Memory B cell (primary cell): ENCODE results near the gene ZNF8.
A peak's percentile ranks its signal among the peaks of the same experiment; 100 is the strongest.
"Not testable (repeated sequence)": the region's sequence is repeated elsewhere in the genome, so short reads cannot be mapped to it uniquely, and the experiment has no call there.

Experiments
- ATAC-seq: fragments of 150-1000 bp; cut with Tn5 transposase; 2 replicates; pipeline ENCODE4 v1.10.0; 2021; ENCODE audit warnings: low read depth, mild to moderate bottlenecking, moderate library complexity
- DNase-seq, 2 donors: peaks; one replicate each; pipeline ENCODE4 v3.0.0; 2022; ENCODE audit warnings: low spot score in 2 of 2
- H3K27ac Mint-ChIP-seq: one replicate; pipeline ENCODE4 v1.8.0; 2022; ENCODE audit warnings: mild to moderate bottlenecking, moderate library complexity, mixed read lengths
- H3K27me3 Mint-ChIP-seq: one replicate; pipeline ENCODE4 v1.8.0; 2022; ENCODE audit warnings: mixed read lengths
- H3K36me3 Mint-ChIP-seq: one replicate; pipeline ENCODE4 v1.8.0; 2022; ENCODE audit warnings: mild to moderate bottlenecking, mixed read lengths
- H3K4me1 Mint-ChIP-seq: one replicate; pipeline ENCODE4 v1.8.0; 2022; ENCODE audit warnings: mixed read lengths
- H3K4me3 Mint-ChIP-seq: one replicate; pipeline ENCODE4 v1.8.0; 2022; ENCODE audit warnings: mild to moderate bottlenecking, moderate library complexity, mixed read lengths
- H3K9me3 Mint-ChIP-seq: one replicate; pipeline ENCODE4 v1.8.0; 2022; ENCODE audit warnings: mixed read lengths

Gene ZNF8

DNA sequence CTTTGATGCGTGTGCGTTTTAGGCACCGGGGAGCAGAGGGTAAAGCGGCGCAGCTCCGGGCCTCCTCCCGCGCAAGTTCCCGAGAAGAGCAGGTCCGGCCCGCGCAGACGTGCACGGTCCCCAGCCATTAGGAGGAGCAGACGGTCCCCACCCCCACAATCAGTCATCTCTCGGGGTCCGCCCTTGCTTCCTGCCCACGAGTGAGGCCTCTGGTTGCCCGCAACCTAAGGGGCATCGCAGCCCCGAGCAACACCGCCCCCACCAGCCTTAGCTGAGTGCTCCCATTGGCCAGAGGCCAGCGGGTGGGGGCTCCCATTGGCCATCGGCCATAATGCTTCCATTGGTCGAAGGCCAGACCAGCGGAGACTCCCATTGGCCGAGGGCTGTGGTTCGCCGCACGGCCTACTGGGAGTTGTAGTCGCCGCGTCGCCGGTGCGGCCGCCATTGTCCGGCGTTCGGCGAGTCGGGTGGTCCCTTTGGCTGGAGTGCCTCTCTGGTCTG is at the start of gene ZNF8:
Gene ZNF8 (plus strand): TSS at position 415 of the 501 bp plus-strand sequence. CDS start 127 bp downstream, outside the sequence.
- ATAC-seq: peak; percentile 97
- Mint-ChIP-seq H3K36me3 (peaks cover 17% of the 10 kb centered on the region), H3K27ac (peak within 1 kb of the TSS; percentile 85), H3K4me1 (peaks cover 20% of the 10 kb centered on the region), H3K9me3 (peaks cover 2% of the 10 kb centered on the region), H3K27me3 (no peaks in the 10 kb centered on the region), H3K4me3 (peak within 1 kb of the TSS; percentile 93)
- DNase-seq: peak; percentile 87 to 90

DNA sequence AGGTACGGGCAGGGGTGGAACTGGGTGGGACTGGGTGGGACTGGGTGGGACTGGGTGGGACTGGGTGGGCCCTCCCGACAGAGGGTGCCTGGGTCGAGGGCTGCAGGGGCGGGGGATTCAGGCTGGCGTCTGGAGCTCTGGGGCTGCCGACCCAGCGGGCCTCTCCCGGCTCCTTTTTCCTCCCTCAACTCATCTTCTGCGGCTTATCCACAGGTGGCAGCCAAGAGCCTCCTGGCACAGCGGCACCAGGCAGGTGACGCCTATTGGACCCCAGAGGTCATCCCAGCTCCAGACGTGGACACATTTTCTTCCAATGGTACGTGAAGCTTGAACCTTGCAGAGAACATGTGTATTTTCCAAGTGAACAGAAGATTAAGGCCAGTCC is 49.5 kb upstream of the ZNF8 start:
- Mint-ChIP-seq H3K9me3 (peaks cover 27% of the 10 kb centered on the region), H3K4me3 (peak overlapping the region; percentile 96), H3K27me3 (no peaks in the 10 kb centered on the region), H3K36me3 (peaks cover 45% of the 10 kb centered on the region), H3K4me1 (peaks cover 22% of the 10 kb centered on the region), H3K27ac (no peak overlapping the region)
- no peak for DNase-seq
- no peak for ATAC-seq

DNA sequence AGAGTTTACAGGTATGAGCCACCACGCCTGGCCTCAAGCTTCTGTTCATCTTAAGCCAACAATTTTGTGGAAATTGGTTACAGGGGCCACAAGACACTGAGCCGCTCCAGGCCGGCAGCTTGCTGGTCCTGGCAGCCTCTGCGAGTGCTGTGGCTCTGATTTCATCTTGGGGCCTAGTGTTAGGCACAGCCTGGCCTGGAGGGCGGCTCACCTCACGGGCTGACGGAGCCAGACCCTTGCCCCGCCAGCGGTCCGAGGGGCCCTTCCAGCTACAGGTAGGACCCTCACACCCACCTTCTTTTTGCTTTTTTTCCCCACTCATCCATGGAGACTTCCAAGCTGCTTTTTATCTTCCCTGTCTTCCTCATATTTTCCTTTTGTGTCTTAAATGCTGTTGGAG is 41.4 kb upstream of the ZNF8 start:
- DNase-seq (no peak), ATAC-seq (no peak)
- Mint-ChIP-seq H3K9me3 (peaks cover 17% of the 10 kb centered on the region), H3K27ac (no peak overlapping the region), H3K36me3 (peaks cover 68% of the 10 kb centered on the region), H3K27me3 (no peaks in the 10 kb centered on the region), H3K4me1 (peaks cover 5% of the 10 kb centered on the region), H3K4me3 (no peak overlapping the region)

DNA sequence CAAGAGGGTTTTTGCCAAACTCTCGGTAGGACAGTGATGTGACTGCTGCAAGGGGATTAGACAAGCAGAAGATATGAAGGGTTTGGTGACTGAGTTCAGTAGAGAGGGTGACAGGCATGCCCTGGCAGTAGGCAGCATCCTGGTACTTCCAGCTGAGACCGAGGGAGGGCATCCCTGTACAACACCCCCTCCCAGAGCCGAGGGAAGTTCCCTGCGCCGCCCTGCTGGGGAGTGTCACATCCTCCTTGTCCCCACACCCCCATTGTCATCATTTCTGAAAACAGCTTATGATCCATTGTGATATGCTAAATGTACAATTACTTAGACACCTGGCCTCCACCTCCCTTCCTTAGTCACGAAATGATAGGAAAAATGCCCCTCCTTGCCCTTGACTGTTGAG is 35.4 kb upstream of the ZNF8 start:
- peaks cover 18% of the 10 kb centered on the region for H3K9me3 Mint-ChIP-seq
- DNase-seq: no peak
- no peak overlapping the region for H3K27ac Mint-ChIP-seq
- no peaks in the 10 kb centered on the region for H3K27me3 Mint-ChIP-seq
- peaks cover 76% of the 10 kb centered on the region for H3K36me3 Mint-ChIP-seq
- no peak for ATAC-seq
- no peak overlapping the region for H3K4me3 Mint-ChIP-seq
- H3K4me1 Mint-ChIP-seq: no peaks in the 10 kb centered on the region

DNA sequence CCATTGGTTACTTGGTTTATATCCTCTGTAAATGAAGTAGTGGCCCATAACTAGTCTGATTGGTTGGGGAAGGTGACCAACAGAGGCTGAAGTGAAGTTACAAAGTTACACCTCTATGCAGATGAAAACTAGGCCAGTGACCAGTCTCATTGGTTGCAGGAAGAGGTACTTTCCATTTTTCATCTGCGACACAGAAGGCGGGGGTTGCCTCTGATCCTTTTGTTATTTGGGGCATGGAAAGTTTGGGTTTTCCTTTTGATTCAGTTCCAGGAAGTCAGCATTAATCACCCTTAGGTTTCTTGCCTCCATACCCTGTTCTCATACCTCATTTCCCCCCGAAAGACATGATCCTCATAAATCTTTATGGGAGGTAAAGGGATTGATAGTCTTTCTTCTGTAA is 29.9 kb upstream of the ZNF8 start:
- H3K4me3 Mint-ChIP-seq: no peak overlapping the region
- DNase-seq: no peak
- no peaks in the 10 kb centered on the region for H3K27me3 Mint-ChIP-seq
- no peaks in the 10 kb centered on the region for H3K4me1 Mint-ChIP-seq
- ATAC-seq: no peak
- no peak overlapping the region for H3K27ac Mint-ChIP-seq
- peaks cover 18% of the 10 kb centered on the region for H3K9me3 Mint-ChIP-seq
- H3K36me3 Mint-ChIP-seq: peaks cover 83% of the 10 kb centered on the region

DNA sequence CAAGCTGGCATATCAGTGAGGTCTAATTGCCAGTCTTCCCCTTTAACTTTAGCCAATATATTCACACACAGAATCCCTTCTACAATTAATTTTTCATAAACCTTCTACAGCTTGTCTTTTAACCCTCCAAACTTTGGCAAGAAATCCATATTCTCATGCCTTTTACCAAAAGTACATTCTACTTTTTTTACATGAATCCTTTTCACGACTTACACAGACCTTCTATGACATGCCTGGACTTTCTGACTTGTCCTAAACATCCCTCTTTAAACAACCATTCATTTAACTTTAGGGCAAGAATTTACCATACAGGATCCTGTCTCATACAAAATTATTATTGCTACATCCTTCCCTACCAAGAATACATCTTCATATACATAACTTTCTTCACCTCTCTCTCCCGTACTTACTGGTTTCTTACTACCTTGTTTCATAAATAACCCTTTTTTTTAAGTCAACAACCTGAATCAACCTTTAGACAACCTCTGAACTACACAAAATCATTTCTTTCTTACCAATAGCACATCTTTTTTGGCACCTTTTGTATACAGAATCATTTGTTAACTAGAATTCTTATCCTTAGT is 26.6 kb upstream of the ZNF8 start:
- Mint-ChIP-seq H3K4me3 (no peak overlapping the region), H3K27ac (no peak overlapping the region), H3K9me3 (peaks cover 20% of the 10 kb centered on the region), H3K36me3 (peaks cover 81% of the 10 kb centered on the region), H3K4me1 (no peaks in the 10 kb centered on the region), H3K27me3 (no peaks in the 10 kb centered on the region)
- ATAC-seq (no peak), DNase-seq (no peak)

- H3K27ac Mint-ChIP-seq, H3K27me3 Mint-ChIP-seq, ATAC-seq, H3K4me3 Mint-ChIP-seq, DNase-seq, H3K4me1 Mint-ChIP-seq: not testable (repeated sequence)
- H3K36me3 Mint-ChIP-seq: peaks cover 66% of the 10 kb centered on the region
- peaks cover 21% of the 10 kb centered on the region for H3K9me3 Mint-ChIP-seq
These were observed 20.5 kb upstream of the ZNF8 start for GRCh38 chr19:58258259-58258658.

DNA sequence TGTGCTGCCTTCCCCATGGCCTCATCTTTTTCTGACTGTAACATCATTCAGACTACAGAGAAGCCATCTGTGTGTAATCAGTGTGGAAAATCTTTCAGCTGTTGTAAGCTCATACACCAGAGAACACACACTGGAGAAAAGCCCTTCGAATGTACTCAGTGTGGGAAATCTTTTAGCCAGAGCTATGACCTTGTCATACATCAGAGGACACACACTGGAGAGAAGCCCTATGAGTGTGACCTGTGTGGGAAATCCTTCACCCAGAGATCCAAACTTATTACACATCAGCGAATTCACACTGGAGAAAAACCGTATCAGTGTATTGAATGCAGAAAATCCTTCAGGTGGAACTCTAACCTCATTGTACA is 17.2 kb upstream of the ZNF8 start:
- Mint-ChIP-seq H3K36me3 (peaks cover 44% of the 10 kb centered on the region), H3K27ac (no peak overlapping the region), H3K4me1 (no peaks in the 10 kb centered on the region), H3K4me3 (no peak overlapping the region), H3K27me3 (no peaks in the 10 kb centered on the region), H3K9me3 (peaks cover 15% of the 10 kb centered on the region)
- DNase-seq (no peak), ATAC-seq (no peak)

GRCh38 chr19:58261968-58262921 is 16.5 kb upstream of the ZNF8 start:
- ATAC-seq (no peak), DNase-seq (no peak)
- Mint-ChIP-seq H3K9me3 (peaks cover 15% of the 10 kb centered on the region), H3K36me3 (peaks cover 44% of the 10 kb centered on the region), H3K4me1 (no peaks in the 10 kb centered on the region), H3K27me3 (no peaks in the 10 kb centered on the region), H3K27ac (no peak overlapping the region), H3K4me3 (no peak overlapping the region)

- H3K9me3 Mint-ChIP-seq: peaks cover 10% of the 10 kb centered on the region
- no peak overlapping the region for H3K27ac Mint-ChIP-seq
These were observed 15.8 kb upstream of the ZNF8 start for GRCh38 chr19:58262922-58263296.

DNA sequence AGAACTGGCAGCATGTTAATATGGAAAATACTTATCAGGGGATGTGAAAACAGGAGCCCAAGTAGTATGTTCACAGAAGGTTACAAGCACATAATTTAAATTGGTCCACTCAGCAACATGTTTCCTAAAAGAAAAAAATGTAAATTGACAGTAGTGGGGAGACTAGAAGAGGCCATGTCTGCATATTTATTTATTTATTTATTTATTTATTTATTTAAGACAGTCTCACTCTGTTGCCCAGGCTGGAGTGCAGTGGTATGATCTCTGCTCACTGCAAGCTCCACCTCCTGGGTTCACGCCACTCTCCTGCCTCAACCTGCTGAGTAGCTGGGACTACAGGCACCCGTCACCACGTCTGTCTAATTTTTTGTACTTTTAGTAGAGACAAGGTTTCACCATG is 13.7 kb upstream of the ZNF8 start:
- Mint-ChIP-seq H3K4me1 (no peaks in the 10 kb centered on the region), H3K9me3 (peaks cover 7% of the 10 kb centered on the region), H3K36me3 (peaks cover 33% of the 10 kb centered on the region), H3K4me3 (no peak overlapping the region), H3K27me3 (no peaks in the 10 kb centered on the region), H3K27ac (no peak overlapping the region)
- ATAC-seq (no peak), DNase-seq (no peak)

More at GRCh38 chr19:58262922-58263296, 15.8 kb upstream of the ZNF8 start:
- H3K27me3 Mint-ChIP-seq: no peaks in the 10 kb centered on the region
- no peak overlapping the region for H3K4me3 Mint-ChIP-seq
- ATAC-seq (no peak), DNase-seq (no peak)
- no peaks in the 10 kb centered on the region for H3K4me1 Mint-ChIP-seq
- peaks cover 39% of the 10 kb centered on the region for H3K36me3 Mint-ChIP-seq

DNA sequence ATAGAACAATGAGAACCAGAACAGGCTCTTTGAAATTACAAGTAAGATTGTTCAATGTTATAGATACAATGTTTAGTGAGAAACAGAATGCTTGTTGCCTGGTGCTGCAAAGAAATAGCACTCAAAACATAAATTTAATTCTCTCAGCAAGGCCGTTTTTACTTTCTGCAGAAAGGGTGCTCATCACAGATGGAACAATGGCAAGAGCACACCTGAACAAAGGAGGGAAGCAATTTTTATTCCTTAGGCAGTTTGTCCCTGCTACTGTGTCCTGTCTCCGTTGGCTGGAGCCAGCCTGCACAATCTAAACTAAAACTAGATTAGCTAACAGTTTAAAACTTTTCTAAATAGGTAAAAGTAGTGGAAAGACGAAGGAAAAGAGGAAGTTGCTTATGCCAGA is 10.4 kb upstream of the ZNF8 start:
- Mint-ChIP-seq H3K4me3 (no peak overlapping the region), H3K27ac (no peak overlapping the region), H3K4me1 (no peaks in the 10 kb centered on the region), H3K27me3 (no peaks in the 10 kb centered on the region), H3K9me3 (peaks cover 6% of the 10 kb centered on the region), H3K36me3 (peaks cover 39% of the 10 kb centered on the region)
- no peak for DNase-seq
- ATAC-seq: no peak

DNA sequence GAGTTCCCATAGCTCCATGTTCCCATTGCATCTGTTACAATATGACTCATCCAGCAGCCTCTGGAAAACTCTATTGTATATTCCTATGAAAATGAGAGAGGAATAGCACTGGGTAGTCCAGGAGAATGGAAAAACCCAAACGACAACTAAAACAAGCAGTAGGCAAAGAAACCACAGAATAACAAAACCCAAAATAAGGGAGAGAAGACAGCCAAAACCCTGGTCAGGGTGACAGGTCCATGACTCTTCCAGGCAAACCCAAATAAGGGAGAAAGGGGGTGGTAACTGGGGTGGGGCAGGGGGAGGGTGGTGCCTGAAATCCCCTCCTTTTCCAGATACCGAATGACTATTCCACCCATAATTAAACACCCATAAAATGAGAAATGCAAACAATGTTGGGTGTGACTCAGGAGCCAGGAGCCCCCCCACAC is 4.0 kb upstream of the ZNF8 start:
- H3K4me3 Mint-ChIP-seq: no peak overlapping the region
- no peak for ATAC-seq
- H3K4me1 Mint-ChIP-seq: peaks cover 4% of the 10 kb centered on the region
- H3K9me3 Mint-ChIP-seq: peaks cover 5% of the 10 kb centered on the region
- H3K36me3 Mint-ChIP-seq: peaks cover 38% of the 10 kb centered on the region
- H3K27ac Mint-ChIP-seq: no peak overlapping the region
- no peaks in the 10 kb centered on the region for H3K27me3 Mint-ChIP-seq
- no peak for DNase-seq

GRCh38 chr19:58275564-58275963 is 3.2 kb upstream of the ZNF8 start:
- Mint-ChIP-seq H3K36me3 (peaks cover 34% of the 10 kb centered on the region), H3K4me1 (peaks cover 11% of the 10 kb centered on the region), H3K27me3 (no peaks in the 10 kb centered on the region), H3K9me3 (peaks cover 3% of the 10 kb centered on the region), H3K27ac (no peak overlapping the region), H3K4me3 (no peak overlapping the region)
- ATAC-seq: no peak
- DNase-seq: no peak
